PC-3 (cell line): ENCODE data around the gene LRSAM1.

Source experiments
- EZH2 ChIP-seq: fragments of 300-600 bp; sonication (generic); IDR thresholded peaks from one replicate; pipeline ENCODE4 v1.6.1; 2017; ENCODE audit warnings: antibody characterized with exemption, mild to moderate bottlenecking, low read length; ENCODE audit not compliant: unreplicated experiment
- TF ChIP-seq, protein P1 (sequence below): fragments of 300-600 bp; sonication (generic); conservative IDR thresholded peaks from 2 replicates; pipeline ENCODE4 v1.5.1; 2017; ENCODE audit warnings: antibody characterized with exemption, low read depth, mild to moderate bottlenecking, low read length

- no peak for TF ChIP-seq EZH2
- TF ChIP-seq, protein P1, sequence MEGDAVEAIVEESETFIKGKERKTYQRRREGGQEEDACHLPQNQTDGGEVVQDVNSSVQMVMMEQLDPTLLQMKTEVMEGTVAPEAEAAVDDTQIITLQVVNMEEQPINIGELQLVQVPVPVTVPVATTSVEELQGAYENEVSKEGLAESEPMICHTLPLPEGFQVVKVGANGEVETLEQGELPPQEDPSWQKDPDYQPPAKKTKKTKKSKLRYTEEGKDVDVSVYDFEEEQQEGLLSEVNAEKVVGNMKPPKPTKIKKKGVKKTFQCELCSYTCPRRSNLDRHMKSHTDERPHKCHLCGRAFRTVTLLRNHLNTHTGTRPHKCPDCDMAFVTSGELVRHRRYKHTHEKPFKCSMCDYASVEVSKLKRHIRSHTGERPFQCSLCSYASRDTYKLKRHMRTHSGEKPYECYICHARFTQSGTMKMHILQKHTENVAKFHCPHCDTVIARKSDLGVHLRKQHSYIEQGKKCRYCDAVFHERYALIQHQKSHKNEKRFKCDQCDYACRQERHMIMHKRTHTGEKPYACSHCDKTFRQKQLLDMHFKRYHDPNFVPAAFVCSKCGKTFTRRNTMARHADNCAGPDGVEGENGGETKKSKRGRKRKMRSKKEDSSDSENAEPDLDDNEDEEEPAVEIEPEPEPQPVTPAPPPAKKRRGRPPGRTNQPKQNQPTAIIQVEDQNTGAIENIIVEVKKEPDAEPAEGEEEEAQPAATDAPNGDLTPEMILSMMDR = no peak
Observed at GRCh38 chr9:127479507-127480081, 28.3 kb downstream of the LRSAM1 start.
